ENCODE data around the gene FA2H. TPM values are rescaled to one million over a fixed set of nuclear protein-coding genes. Genes with fewer than 3 reads are reported as not detected.

FA2H gene
- total RNA-seq, 6 experiments from 2014 or later, result 0.19 to 1.2 (median 0.22) TPM; not detected in 3

DNA sequence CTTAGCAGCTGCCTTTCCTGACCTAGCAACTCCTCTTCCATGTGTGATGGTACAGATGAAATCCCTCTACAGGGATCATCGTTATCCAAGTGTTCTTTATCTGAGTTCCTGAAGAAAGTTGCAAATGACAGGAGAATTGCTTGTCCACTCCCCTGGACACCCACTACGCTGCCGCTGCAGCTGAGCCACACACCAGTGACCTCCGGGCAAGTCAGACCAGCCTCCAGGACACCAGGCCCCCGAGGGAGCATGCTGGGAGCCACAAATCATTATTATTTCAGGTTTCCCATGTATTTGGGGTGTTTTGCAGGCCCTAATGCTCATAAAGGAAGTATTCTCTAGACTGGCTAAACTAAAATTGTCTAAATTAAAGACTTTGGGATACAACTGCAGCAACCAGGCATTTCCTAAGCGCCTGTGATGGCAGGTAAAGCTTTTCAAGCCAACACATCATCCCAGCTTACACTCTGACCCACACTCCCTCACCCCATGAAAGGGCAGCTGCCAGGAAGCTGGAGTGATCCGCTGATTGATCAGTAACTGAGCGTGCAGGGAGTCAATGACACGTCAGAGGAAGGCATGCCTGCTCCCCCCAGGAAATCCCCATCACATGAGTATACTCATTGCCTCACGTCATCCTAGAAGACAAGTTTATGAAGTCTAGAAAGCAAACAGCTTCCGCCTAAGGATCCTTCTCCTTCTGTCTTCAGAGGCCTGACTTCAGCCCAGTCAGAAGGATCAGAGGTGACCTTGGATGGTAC lies 14.4 kb downstream of the FA2H start:
- Histone ChIP-seq H3K9me3 (no peaks in the 10 kb centered on the region), H3K4me3 (no peak overlapping the region), H3K27me3 (no peaks in the 10 kb centered on the region), H3K27ac (no peak overlapping the region), H3K4me1 (no peaks in the 10 kb centered on the region), H3K36me3 (no peaks in the 10 kb centered on the region)
- no peak for TF ChIP-seq POLR2A (IDR thresholded peaks at IDR 0.05)
- TF ChIP-seq, protein P1, sequence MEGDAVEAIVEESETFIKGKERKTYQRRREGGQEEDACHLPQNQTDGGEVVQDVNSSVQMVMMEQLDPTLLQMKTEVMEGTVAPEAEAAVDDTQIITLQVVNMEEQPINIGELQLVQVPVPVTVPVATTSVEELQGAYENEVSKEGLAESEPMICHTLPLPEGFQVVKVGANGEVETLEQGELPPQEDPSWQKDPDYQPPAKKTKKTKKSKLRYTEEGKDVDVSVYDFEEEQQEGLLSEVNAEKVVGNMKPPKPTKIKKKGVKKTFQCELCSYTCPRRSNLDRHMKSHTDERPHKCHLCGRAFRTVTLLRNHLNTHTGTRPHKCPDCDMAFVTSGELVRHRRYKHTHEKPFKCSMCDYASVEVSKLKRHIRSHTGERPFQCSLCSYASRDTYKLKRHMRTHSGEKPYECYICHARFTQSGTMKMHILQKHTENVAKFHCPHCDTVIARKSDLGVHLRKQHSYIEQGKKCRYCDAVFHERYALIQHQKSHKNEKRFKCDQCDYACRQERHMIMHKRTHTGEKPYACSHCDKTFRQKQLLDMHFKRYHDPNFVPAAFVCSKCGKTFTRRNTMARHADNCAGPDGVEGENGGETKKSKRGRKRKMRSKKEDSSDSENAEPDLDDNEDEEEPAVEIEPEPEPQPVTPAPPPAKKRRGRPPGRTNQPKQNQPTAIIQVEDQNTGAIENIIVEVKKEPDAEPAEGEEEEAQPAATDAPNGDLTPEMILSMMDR (IDR thresholded peaks at IDR 0.05), result no peak
- peak in 1 of 3 donors; percentile 22 for DNase-seq
- ATAC-seq, result peak in 1 of 4 donors; percentile 76
- WGBS (ENCODE audit: insufficient coverage, low coverage, low lambda C conversion rate, missing lambda C conversion rate), result 45% methylated on average over 7 of the region's 11 CpGs
- intact Hi-C loops (cut with DNase I), result no loop called here

DNA sequence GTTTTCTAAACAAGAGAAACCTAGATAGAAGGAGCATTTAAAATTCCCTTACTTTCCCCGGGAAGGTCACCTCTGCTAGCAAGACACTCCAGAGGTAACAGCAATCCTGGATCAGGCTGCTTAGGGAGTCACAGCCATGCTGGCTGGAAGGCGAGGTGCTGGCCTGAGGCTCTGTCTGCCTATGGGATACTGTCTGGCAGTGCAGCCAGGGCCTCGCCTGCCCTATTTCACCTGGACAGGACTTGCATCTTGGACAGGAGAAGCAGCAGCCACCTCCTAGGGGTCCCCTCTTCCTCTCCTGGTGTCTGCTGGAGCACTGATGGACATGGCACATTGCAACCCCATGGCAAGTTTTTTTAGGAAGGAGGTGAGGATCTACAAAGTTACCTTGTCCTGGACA lies 15.1 kb downstream of the FA2H start:
- no peak overlapping the region for H3K27ac ChIP-seq
- H3K9me3 ChIP-seq, result no peaks in the 10 kb centered on the region
- TF ChIP-seq, protein P1 (IDR thresholded peaks at IDR 0.05), result no peak
- TF ChIP-seq POLR2A (IDR thresholded peaks at IDR 0.05), result no peak
- H3K27me3 ChIP-seq, result no peaks in the 10 kb centered on the region
- 100% methylated on average over 2 of the region's 3 CpGs for WGBS (ENCODE audit: insufficient coverage, low coverage, low lambda C conversion rate, missing lambda C conversion rate)
- H3K4me1 ChIP-seq, result no peaks in the 10 kb centered on the region
- no peak overlapping the region for H3K4me3 ChIP-seq
- intact Hi-C loops (cut with DNase I), result no loop called here
- ATAC-seq, result no peak
- H3K36me3 ChIP-seq, result no peaks in the 10 kb centered on the region
- peak in 1 of 3 donors; percentile 18 for DNase-seq

DNA sequence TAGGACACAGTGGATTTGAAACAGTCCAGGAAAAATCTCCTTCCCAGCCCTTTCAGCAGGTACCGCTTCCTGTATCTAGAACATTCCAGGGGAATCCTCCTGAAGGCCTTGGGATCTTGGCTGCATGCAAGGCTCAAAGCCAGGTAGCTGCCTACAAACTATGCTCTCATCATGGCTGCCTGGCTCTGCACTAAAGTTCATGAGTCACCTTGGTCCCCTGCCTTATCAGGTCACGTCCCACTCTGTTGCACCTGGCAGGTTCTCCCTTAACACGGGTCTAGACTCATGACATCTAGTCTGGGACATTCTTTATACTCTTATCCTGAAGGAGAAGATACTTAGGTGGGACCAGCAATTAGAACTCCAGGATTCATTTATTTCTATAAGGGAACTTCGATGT lies 15.8 kb downstream of the FA2H start:
- DNase-seq (no peak), ATAC-seq (no peak)
- WGBS (ENCODE audit: insufficient coverage, low coverage, low lambda C conversion rate, missing lambda C conversion rate), result 86% methylated on average over 1 of the region's 4 CpGs
- TF ChIP-seq POLR2A (IDR thresholded peaks at IDR 0.05), result no peak
- TF ChIP-seq, protein P1 (IDR thresholded peaks at IDR 0.05), result no peak
- H3K36me3 ChIP-seq, result no peaks in the 10 kb centered on the region
- H3K27ac ChIP-seq, result no peak overlapping the region
- intact Hi-C loops (cut with DNase I), result no loop called here
- no peak overlapping the region for H3K4me3 ChIP-seq
- H3K9me3 ChIP-seq, result no peaks in the 10 kb centered on the region
- H3K27me3 ChIP-seq, result no peaks in the 10 kb centered on the region
- no peaks in the 10 kb centered on the region for H3K4me1 ChIP-seq

DNA sequence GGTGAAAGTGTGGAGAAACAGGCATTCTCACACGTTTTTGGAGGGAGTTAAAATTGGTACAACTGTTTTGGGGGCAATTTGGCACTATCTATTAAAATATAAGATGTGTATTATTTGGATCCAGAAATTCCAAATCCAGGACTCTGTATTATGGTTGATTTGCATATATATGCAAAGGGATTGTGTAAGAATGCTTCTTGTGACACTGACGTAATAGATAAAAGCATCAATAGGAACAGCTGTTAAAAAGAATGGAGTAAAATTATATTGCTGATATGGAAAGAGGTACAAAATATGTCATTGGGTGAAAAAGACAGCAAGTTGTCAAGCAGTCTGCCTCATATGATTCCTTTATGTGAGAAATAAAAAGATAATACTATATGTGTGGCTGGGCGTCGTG lies 17.3 kb downstream of the FA2H start:
- Histone ChIP-seq H3K9me3 (no peaks in the 10 kb centered on the region), H3K4me3 (no peak overlapping the region), H3K36me3 (no peaks in the 10 kb centered on the region), H3K27me3 (no peaks in the 10 kb centered on the region), H3K4me1 (no peaks in the 10 kb centered on the region), H3K27ac (no peak overlapping the region)
- 61% methylated on average over 4 of the region's 4 CpGs for WGBS (ENCODE audit: insufficient coverage, low coverage, low lambda C conversion rate, missing lambda C conversion rate)
- no peak for DNase-seq
- intact Hi-C loops (cut with DNase I), result no loop called here
- no peak for TF ChIP-seq POLR2A (IDR thresholded peaks at IDR 0.05)
- TF ChIP-seq, protein P1 (IDR thresholded peaks at IDR 0.05), result no peak
- ATAC-seq, result no peak

All from right lobe of liver (tissue), 6 donors.